Gastrocnemius medialis (tissue), 4 donors: ENCODE data around the gene BATF2.

Experiments
- POLR2A ChIP-seq, 2 donors: fragments of 450-650 bp; IDR thresholded peaks; one replicate each; pipeline ENCODE4 v1.6.1; 2017; ENCODE audit warnings: antibody characterized with exemption in 2 of 2, mild to moderate bottlenecking in 2 of 2, moderate library complexity in 2 of 2
- TF ChIP-seq, protein P1 (sequence below), 5 experiments: fragments of 450-650 bp in 3 of 5; fragments of 200-600 bp in 2 of 5; sonication (generic) in 2 of 5; IDR thresholded peaks in 4 of 5; conservative IDR thresholded peaks in 1 of 5; 1 replicate in 4 of 5; 2 replicates in 1 of 5; pipeline ENCODE4 v1.5.1; 2016 to 2019; ENCODE audit warnings: antibody characterized with exemption in 5 of 5, mild to moderate bottlenecking in 3 of 5, moderate library complexity in 3 of 5

DNA sequence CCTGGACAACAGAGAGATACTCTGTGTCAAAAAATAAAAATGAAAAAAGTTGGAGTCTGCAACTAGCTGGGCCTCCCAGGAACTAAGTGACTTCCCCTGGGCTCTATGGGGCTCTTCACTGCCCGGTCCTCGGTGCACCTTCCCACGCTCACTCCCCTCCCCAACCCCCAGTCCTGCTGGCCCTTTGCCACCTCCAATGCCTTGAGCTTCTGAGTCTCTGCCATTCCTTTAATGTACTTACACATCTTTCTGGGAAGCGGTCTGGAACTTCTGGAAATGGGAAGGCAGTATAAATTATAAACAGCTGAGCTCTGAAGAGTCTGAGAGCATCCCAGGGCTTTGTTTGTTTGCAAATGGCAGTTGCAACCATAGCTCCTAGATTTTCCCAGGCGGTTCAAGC is 5.9 kb upstream of the BATF2 start:
- TF ChIP-seq, protein P1, sequence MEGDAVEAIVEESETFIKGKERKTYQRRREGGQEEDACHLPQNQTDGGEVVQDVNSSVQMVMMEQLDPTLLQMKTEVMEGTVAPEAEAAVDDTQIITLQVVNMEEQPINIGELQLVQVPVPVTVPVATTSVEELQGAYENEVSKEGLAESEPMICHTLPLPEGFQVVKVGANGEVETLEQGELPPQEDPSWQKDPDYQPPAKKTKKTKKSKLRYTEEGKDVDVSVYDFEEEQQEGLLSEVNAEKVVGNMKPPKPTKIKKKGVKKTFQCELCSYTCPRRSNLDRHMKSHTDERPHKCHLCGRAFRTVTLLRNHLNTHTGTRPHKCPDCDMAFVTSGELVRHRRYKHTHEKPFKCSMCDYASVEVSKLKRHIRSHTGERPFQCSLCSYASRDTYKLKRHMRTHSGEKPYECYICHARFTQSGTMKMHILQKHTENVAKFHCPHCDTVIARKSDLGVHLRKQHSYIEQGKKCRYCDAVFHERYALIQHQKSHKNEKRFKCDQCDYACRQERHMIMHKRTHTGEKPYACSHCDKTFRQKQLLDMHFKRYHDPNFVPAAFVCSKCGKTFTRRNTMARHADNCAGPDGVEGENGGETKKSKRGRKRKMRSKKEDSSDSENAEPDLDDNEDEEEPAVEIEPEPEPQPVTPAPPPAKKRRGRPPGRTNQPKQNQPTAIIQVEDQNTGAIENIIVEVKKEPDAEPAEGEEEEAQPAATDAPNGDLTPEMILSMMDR (IDR thresholded peaks at IDR 0.05 in 4 of 5, conservative IDR thresholded peaks at IDR 0.05 in 1 of 5) = no peak
- TF ChIP-seq POLR2A (IDR thresholded peaks at IDR 0.05) = no peak
